Upper lobe of right lung (tissue), 1 donor: ENCODE results near the gene UNK. TPM values are rescaled to one million over a fixed set of nuclear protein-coding genes. Genes with fewer than 3 reads are reported as not detected.
"Not testable (repeated sequence)": the region's sequence is repeated elsewhere in the genome, so short reads cannot be mapped to it uniquely, and the experiment has no call there.

Source experiments
- ATAC-seq: fragments of 200-7000 bp; cut with Tn5 transposase; one replicate; pipeline ENCODE4 v1.9.1; 2020; ENCODE audit warnings: mild to moderate bottlenecking, moderate library complexity
- DNase-seq: peaks from one replicate; pipeline ENCODE4 v3.0.0-alpha.2; 2020
- H3K27ac ChIP-seq: fragments of 200-600 bp; one replicate; pipeline ENCODE4 v1.8.0; 2022
- H3K27me3 ChIP-seq: fragments of 200-600 bp; one replicate; pipeline ENCODE4 v1.8.0; 2022; ENCODE audit warnings: mild to moderate bottlenecking
- H3K36me3 ChIP-seq: fragments of 200-600 bp; one replicate; pipeline ENCODE4 v1.8.0; 2022
- H3K4me1 ChIP-seq: fragments of 200-600 bp; one replicate; pipeline ENCODE4 v1.8.0; 2022
- H3K4me3 ChIP-seq: fragments of 200-600 bp; one replicate; pipeline ENCODE4 v1.8.0; 2022; ENCODE audit warnings: mild to moderate bottlenecking
- H3K9me3 ChIP-seq: fragments of 200-600 bp; one replicate; pipeline ENCODE4 v1.8.0; 2022
- intact Hi-C: fragments of 100-400 bp; cut with DNase I; formaldehyde crosslinking; loops from one replicate; pipeline ENCODE4 v1.11.0; 2022
- total RNA-seq: library from RNA; stranded (reverse); fragmentation: NEBNext Ultra II Directional; extraction: Animal tissue kit (Norgen Biotek cat#: 25700); gene quantifications from one replicate; pipeline ENCODE4 v1.2.1, GENCODE V29; 2021
- TF ChIP-seq, protein P1 (sequence below): fragments of 200-600 bp; IDR thresholded peaks from one replicate; pipeline ENCODE4 v1.8.0; 2022; ENCODE audit warnings: antibody characterized with exemption
- donor health status: DM: no; HTN: yes; CAD: no; lungs with severe emphysema.

The UNK gene
- total RNA-seq, 1 donor from 2014 or later = 27.1 TPM

DNA sequence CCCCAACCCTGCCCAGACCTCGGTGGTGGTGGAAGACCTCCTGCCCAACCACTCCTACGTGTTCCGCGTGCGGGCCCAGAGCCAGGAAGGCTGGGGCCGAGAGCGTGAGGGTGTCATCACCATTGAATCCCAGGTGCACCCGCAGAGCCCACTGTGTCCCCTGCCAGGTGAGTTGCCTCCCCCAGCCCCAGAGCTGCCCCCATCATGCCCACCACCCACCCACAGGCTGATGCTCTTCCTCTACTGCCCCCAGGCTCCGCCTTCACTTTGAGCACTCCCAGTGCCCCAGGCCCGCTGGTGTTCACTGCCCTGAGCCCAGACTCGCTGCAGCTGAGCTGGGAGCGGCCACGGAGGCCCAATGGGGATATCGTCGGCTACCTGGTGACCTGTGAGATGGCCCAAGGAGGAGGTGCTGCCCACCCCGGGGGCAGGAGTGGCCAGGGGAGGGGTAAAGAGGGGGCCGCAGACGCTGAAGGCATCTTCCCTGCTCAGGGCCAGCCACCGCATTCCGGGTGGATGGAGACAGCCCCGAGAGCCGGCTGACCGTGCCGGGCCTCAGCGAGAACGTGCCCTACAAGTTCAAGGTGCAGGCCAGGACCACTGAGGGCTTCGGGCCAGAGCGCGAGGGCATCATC, 28.0 kb upstream of the UNK start:
- Histone ChIP-seq H3K4me3 (no peak overlapping the region), H3K4me1 (peaks cover 8% of the 10 kb centered on the region), H3K27ac (no peak overlapping the region), H3K27me3 (no peaks in the 10 kb centered on the region), H3K9me3 (no peaks in the 10 kb centered on the region), H3K36me3 (peaks cover 17% of the 10 kb centered on the region)
- DNase-seq (no peak), ATAC-seq (no peak)
- TF ChIP-seq, protein P1, sequence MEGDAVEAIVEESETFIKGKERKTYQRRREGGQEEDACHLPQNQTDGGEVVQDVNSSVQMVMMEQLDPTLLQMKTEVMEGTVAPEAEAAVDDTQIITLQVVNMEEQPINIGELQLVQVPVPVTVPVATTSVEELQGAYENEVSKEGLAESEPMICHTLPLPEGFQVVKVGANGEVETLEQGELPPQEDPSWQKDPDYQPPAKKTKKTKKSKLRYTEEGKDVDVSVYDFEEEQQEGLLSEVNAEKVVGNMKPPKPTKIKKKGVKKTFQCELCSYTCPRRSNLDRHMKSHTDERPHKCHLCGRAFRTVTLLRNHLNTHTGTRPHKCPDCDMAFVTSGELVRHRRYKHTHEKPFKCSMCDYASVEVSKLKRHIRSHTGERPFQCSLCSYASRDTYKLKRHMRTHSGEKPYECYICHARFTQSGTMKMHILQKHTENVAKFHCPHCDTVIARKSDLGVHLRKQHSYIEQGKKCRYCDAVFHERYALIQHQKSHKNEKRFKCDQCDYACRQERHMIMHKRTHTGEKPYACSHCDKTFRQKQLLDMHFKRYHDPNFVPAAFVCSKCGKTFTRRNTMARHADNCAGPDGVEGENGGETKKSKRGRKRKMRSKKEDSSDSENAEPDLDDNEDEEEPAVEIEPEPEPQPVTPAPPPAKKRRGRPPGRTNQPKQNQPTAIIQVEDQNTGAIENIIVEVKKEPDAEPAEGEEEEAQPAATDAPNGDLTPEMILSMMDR = no peak
- intact Hi-C loops = no loop called here

DNA sequence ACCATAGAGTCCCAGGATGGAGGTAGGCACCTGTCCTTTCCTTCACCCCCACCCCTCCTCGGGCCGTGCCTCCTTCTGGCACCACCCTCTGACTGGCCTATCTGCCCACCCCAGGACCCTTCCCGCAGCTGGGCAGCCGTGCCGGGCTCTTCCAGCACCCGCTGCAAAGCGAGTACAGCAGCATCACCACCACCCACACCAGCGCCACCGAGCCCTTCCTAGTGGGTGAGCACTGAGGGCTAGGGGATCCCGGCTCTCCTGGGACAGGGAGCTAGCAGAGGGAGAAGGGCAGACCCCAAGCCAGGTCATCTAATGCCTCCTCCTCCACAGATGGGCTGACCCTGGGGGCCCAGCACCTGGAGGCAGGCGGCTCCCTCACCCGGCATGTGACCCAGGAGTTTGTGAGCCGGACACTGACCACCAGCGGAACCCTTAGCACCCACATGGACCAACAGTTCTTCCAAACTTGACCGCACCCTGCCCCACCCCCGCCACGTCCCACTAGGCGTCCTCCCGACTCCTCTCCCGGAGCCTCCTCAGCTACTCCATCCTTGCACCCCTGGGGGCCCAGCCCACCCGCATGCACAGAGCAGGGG, 27.4 kb upstream of the UNK start:
- ATAC-seq (no peak), DNase-seq (no peak)
- H3K4me3 ChIP-seq = no peak overlapping the region
- TF ChIP-seq, protein P1 = no peak
- peaks cover 8% of the 10 kb centered on the region for H3K4me1 ChIP-seq
- no peaks in the 10 kb centered on the region for H3K9me3 ChIP-seq
- peaks cover 18% of the 10 kb centered on the region for H3K36me3 ChIP-seq
- intact Hi-C loops = no loop called here
- H3K27ac ChIP-seq = no peak overlapping the region
- no peaks in the 10 kb centered on the region for H3K27me3 ChIP-seq

DNA sequence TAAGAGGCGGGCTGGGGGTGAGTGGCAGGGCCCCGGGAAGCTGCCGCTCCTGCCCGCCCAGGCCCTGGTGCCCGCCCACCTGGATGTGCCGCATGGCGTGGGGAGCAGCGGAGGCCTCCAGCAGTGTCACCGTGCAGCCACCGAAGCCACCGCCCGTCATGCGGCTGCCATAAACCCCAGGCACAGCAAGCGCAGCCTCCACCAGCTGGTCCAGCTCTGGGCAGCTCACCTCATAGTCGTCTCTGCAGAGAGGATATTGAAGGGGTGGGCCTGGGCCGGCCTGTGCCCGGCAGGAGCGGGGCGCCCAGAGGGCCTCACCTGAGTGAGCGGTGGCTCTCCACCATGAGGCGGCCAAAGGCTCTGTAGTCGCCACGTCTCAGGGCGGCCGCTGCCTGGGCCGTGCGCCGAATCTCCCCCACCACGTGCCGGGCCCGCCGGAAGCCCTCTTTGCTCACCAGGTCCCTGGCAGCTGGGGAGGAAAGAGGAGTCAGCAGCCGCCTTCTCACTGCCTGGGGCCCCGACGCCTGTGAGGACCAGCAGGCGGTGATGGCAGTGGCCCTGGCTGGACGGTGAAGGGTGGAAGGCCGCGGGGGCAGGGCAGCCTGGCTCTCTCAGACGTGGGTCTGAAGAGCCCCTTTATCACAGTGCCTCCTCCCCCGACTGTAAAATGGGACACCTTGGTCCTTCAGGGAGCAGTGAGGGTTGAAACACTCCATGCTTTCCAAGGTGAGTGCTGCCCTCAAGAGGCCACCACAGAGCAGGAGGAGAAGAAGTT, 26.3 kb upstream of the UNK start:
- Histone ChIP-seq H3K36me3 (peaks cover 25% of the 10 kb centered on the region), H3K27me3 (no peaks in the 10 kb centered on the region), H3K4me1 (peaks cover 9% of the 10 kb centered on the region), H3K4me3 (no peak overlapping the region), H3K9me3 (no peaks in the 10 kb centered on the region), H3K27ac (no peak overlapping the region)
- DNase-seq (no peak), ATAC-seq (no peak)
- TF ChIP-seq, protein P1 = no peak
- intact Hi-C loops = no loop called here

DNA sequence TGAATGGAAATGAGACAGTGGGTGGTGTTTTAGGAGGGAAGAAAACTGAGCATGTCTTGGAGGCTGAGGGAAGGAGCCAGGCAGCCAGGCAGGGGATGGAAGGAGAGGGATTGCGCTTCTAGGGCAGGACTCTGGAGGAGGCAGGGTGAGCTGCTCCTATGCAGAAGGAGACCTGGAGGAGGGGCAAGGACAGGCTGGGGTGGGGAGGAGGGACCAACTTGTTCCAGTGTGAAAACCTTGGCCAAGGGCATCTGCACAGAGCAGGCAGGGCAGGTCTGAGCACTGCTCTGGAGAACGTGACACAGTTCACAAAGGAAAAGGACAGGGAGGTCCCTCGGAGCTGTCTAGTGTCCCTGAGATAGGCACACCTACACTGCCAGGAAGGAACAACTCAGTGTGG, 25.1 kb upstream of the UNK start:
- TF ChIP-seq, protein P1 = no peak
- Histone ChIP-seq H3K4me1 (peaks cover 14% of the 10 kb centered on the region), H3K4me3 (no peak overlapping the region), H3K9me3 (no peaks in the 10 kb centered on the region), H3K27me3 (no peaks in the 10 kb centered on the region), H3K36me3 (peaks cover 25% of the 10 kb centered on the region), H3K27ac (no peak overlapping the region)
- ATAC-seq (peak; percentile 2), DNase-seq (no peak)
- intact Hi-C loops = no loop called here

DNA sequence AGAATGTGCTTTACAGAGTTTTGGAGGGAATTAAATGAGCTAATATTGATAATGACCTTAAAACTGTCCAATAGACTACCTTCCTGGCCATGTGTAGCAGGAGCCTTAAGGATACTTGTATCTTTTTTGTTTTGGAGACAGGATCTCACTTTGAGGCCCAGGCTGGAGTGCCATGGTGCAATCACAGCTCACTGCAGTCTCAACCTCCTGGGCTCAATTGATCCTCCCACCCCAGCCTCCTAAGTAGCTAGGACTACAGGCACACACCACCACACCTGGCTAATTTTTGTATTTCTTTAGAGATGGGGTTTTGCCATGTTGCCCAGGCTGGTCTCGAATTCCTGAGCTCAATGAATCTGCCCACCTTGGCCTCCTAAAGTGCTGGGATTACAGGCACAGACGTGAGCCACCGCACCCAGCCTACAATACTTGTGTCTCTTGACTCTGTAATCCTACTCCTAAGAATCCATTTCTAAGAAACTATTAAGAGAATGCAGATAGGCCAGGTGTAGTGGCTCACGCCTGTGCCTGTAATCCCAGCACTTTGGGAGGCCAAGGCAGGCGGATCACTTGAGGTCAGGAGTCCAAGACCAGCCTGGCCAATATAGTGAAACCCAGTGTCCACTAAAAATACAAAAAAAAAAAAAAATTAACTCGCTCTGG, 24.5 kb upstream of the UNK start:
- peaks cover 25% of the 10 kb centered on the region for H3K36me3 ChIP-seq
- H3K27me3 ChIP-seq, H3K27ac ChIP-seq, DNase-seq, ATAC-seq, intact Hi-C loops, H3K4me3 ChIP-seq, H3K9me3 ChIP-seq: not testable (repeated sequence)
- peaks cover 13% of the 10 kb centered on the region for H3K4me1 ChIP-seq
